ENCODE measurements around the gene TRAPPC5.

TRAPPC5 gene

GRCh38 chr19:7734220-7735203, 53.9 kb downstream of the TRAPPC5 start:
- DNase-seq, result no peak

- no peak for DNase-seq
Observed at GRCh38 chr19:7736148-7736547, 55.5 kb downstream of the TRAPPC5 start.

GRCh38 chr19:7737215-7737614, 56.6 kb downstream of the TRAPPC5 start:
- no peak for DNase-seq
